Measurements from ENCODE around the gene POU3F4.

Gene POU3F4

GRCh38 chrX:83535417-83536196 lies 27.5 kb downstream of the POU3F4 start:
- TF ChIP-seq ZFX (IDR thresholded peaks at IDR 0.05) (no peak), CTCF (conservative IDR thresholded peaks at IDR 0.05) (no peak)

More at GRCh38 chrX:83535417-83536196, 27.5 kb downstream of the POU3F4 start:
- no peak overlapping the region for H3K27ac ChIP-seq
